Measurements from ENCODE around the gene CCDC201.
"Not testable (repeated sequence)": the region's sequence is repeated elsewhere in the genome, so short reads cannot be mapped to it uniquely, and the experiment has no call there.

GRCh38 chr7:45848734-45849133, 24.1 kb downstream of the CCDC201 start:
- not testable (repeated sequence) for TF ChIP-seq CTCF (IDR thresholded peaks at IDR 0.05; ENCODE audit: low read length); EZH2 (IDR thresholded peaks at IDR 0.05; ENCODE audit: borderline replicate concordance, low read length)

Data from OCI-LY1 (cell line).